HL-60 (cell line): ENCODE data around the gene ZNF28.
A peak's percentile ranks its signal among the peaks of the same experiment; 100 is the strongest.
"Not testable (repeated sequence)": the region's sequence is repeated elsewhere in the genome, so short reads cannot be mapped to it uniquely, and the experiment has no call there.

Experiments
- DNase-seq, 2 experiments: peaks; one replicate each; pipeline ENCODE4 v3.0.0-alpha.2; 2010 to 2020; ENCODE audit warnings: low read depth in 1 of 2, low spot score in 1 of 2
- H3K27ac ChIP-seq: fragments of 250-450 bp; sonication (Bioruptor Pico); replicated peaks from 2 replicates; pipeline ENCODE4 v1.5.1; 2020; ENCODE audit warnings: mild to moderate bottlenecking, moderate library complexity
- H3K27me3 ChIP-seq: fragments of 250-450 bp; sonication (Bioruptor Pico); 2 replicates; pipeline ENCODE4 v1.5.1; 2021; ENCODE audit warnings: mild to moderate bottlenecking, moderate library complexity; ENCODE audit not compliant: insufficient read depth, poor library complexity, severe bottlenecking
- H3K4me3 ChIP-seq: replicated peaks from 2 replicates; pipeline ENCODE4 v1.5.1; 2011; ENCODE audit warnings: mild to moderate bottlenecking, control low read depth, low read length; ENCODE audit not compliant: insufficient read depth
- GABPA ChIP-seq: IDR thresholded peaks from 2 replicates; pipeline ENCODE4 v1.6.1; 2012; ENCODE audit warnings: low read depth
- POLR2AphosphoS5 ChIP-seq: IDR thresholded peaks from 2 replicates; pipeline ENCODE4 v1.6.1; 2012; ENCODE audit warnings: low read depth
- SPI1 ChIP-seq: IDR thresholded peaks from 2 replicates; pipeline ENCODE4 v1.6.1; 2012; ENCODE audit warnings: low read depth, mild to moderate bottlenecking, borderline replicate concordance
- TF ChIP-seq, protein P1 (sequence below): IDR thresholded peaks from 2 replicates; pipeline ENCODE4 v1.6.1; 2012; ENCODE audit warnings: low read depth; ENCODE audit not compliant: insufficient replicate concordance
- TF ChIP-seq, protein P2 (sequence below): IDR thresholded peaks from one replicate; pipeline ENCODE4 v1.5.1; 2011; ENCODE audit warnings: low read length, control low read depth, inconsistent platforms; ENCODE audit not compliant: insufficient read depth

ZNF28 gene

DNA sequence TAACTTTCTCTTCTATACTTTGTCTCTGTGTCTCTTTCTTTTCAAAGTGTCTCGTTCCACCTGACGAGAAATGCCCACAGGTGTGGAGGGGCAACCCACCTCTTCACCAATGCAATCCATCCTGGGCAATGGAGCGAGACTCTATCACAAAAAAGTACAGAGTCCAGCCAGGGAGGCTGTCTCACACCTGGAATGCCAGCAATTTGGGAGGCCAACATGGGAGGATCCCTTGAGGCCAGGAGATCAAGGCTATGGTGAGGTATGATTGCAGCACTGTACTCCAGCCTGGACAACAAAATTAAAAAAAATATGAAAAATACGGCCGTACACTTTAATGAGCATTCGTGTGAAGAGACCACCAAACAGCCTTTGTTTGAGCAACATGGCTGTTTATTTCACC lies 32.0 kb downstream of the ZNF28 start:
- no peak for TF ChIP-seq SPI1
- TF ChIP-seq, protein P1, sequence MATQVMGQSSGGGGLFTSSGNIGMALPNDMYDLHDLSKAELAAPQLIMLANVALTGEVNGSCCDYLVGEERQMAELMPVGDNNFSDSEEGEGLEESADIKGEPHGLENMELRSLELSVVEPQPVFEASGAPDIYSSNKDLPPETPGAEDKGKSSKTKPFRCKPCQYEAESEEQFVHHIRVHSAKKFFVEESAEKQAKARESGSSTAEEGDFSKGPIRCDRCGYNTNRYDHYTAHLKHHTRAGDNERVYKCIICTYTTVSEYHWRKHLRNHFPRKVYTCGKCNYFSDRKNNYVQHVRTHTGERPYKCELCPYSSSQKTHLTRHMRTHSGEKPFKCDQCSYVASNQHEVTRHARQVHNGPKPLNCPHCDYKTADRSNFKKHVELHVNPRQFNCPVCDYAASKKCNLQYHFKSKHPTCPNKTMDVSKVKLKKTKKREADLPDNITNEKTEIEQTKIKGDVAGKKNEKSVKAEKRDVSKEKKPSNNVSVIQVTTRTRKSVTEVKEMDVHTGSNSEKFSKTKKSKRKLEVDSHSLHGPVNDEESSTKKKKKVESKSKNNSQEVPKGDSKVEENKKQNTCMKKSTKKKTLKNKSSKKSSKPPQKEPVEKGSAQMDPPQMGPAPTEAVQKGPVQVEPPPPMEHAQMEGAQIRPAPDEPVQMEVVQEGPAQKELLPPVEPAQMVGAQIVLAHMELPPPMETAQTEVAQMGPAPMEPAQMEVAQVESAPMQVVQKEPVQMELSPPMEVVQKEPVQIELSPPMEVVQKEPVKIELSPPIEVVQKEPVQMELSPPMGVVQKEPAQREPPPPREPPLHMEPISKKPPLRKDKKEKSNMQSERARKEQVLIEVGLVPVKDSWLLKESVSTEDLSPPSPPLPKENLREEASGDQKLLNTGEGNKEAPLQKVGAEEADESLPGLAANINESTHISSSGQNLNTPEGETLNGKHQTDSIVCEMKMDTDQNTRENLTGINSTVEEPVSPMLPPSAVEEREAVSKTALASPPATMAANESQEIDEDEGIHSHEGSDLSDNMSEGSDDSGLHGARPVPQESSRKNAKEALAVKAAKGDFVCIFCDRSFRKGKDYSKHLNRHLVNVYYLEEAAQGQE, result no peak
- TF ChIP-seq, protein P2, sequence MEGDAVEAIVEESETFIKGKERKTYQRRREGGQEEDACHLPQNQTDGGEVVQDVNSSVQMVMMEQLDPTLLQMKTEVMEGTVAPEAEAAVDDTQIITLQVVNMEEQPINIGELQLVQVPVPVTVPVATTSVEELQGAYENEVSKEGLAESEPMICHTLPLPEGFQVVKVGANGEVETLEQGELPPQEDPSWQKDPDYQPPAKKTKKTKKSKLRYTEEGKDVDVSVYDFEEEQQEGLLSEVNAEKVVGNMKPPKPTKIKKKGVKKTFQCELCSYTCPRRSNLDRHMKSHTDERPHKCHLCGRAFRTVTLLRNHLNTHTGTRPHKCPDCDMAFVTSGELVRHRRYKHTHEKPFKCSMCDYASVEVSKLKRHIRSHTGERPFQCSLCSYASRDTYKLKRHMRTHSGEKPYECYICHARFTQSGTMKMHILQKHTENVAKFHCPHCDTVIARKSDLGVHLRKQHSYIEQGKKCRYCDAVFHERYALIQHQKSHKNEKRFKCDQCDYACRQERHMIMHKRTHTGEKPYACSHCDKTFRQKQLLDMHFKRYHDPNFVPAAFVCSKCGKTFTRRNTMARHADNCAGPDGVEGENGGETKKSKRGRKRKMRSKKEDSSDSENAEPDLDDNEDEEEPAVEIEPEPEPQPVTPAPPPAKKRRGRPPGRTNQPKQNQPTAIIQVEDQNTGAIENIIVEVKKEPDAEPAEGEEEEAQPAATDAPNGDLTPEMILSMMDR, result no peak
- TF ChIP-seq POLR2AphosphoS5, result no peak
- no peak for TF ChIP-seq GABPA
- Histone ChIP-seq H3K4me3 (no peak overlapping the region), H3K27ac (no peak overlapping the region), H3K27me3 (no peaks in the 10 kb centered on the region)
- no peak for DNase-seq

DNA sequence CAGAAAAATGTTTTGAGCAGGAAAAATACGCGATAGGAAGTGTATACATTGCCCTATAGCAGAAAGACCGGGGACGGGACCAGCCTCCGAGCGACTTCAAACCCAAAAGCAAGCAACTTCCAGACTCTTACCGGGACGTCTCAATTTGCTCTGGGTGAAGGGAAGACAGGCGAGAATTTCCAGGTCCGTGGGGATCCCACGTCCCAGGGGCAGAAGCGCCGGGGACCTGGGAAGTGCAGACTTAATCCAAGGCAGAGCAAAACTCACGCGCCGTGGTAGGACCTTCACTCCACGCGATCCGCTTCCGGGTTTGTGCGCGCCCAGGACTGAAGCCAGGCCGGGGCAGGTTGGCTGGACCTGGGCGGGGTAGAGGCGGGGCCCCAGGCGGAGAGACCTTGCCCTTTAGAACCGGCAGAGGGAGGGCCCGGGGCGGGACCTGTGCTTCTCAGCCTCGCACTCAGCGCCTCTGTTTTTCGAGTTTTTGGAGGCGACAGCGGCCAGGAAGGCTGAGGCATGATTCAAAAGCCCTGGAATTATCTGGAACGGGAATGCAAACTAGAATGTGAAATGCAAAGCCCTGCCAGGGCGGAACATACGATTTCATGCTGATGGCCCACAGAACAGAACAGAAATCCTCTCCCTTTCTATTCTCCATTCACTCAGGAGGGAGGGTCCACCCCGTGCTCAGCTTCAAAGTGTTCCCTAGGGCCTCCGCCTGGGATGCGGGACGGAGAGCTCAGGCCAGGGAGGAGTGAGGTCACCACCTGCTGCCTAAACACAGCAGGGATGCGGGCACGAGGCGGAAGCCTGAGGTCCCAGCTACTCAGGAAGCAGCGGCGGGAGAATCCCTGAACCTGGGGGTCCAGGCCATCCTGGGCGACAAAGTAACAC lies 34.7 kb downstream of the ZNF28 start, which contains the start of gene ZNF600:
ZNF600 (minus strand) TSS at position 328 of the 891 bp plus-strand sequence. CDS start 7,903 bp downstream, outside the sequence.
- TF ChIP-seq POLR2AphosphoS5, result 0 out of 2 replicates have a peak, but pooled peaks have one; percentile 30
- peak within 1 kb of the TSS; percentile 58 for H3K27ac ChIP-seq

DNA sequence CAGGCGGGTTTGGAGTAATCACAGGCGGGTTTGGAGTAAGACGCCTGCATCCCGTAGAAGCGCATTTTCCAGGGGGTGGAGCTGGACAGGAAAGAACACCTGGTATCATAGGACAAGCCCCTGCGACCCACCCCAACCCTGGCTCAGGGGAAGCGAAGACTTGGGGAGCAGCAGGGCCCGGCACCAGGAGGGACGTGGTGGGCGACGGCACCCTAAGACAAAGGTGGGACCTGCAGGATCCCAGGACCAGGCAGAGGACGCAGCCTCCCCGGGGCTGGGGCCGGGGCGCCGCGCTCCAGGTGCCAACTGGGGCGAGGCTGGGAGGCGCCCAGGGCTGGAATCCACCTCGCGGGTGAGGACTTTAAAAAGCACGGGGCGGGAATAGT lies 35.4 kb downstream of the ZNF28 start:
- H3K27ac ChIP-seq, result peak overlapping the region; percentile 58
- TF ChIP-seq, protein P2, result no peak
- TF ChIP-seq, protein P1, result no peak
- TF ChIP-seq POLR2AphosphoS5, result no peak
- no peak for TF ChIP-seq GABPA
- no peak for TF ChIP-seq SPI1
- no peak for DNase-seq

More for the DNA sequence above, 34.7 kb downstream of the ZNF28 start, which contains the start of gene ZNF600:
- H3K27me3 ChIP-seq, result not testable (repeated sequence)
- peak within 1 kb of the TSS; percentile 52 for H3K4me3 ChIP-seq
- peak; percentile 57 to 84 for DNase-seq

DNA sequence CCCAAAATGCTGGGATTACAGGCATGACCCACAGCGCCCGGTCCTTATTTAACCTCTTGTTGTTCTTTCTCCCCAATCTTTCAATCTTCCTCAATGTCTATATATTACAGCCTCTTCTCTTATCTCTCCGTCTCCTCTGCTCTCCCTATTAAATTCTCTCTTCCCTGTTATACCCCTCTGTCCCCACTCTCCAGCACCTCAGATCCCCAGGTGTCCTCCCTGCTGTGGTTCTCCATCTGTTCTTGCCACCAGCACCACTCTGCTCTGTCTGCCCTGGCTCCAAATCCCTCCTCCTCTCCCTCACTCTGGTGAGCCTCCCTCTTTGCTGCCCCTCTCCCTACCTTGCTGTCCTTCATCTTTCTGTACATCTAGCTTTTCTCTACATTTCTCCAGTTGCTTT lies 35.9 kb downstream of the ZNF28 start:
- no peak for DNase-seq
- no peak overlapping the region for H3K27ac ChIP-seq
- H3K27me3 ChIP-seq, result no peaks in the 10 kb centered on the region
- TF ChIP-seq POLR2AphosphoS5, result no peak
- TF ChIP-seq, protein P2, result no peak
- TF ChIP-seq GABPA, result no peak
- TF ChIP-seq, protein P1, result no peak
- TF ChIP-seq SPI1, result no peak
- H3K4me3 ChIP-seq, result no peak overlapping the region

More for the DNA sequence above, 35.4 kb downstream of the ZNF28 start:
- no peaks in the 10 kb centered on the region for H3K27me3 ChIP-seq
- peak overlapping the region; percentile 52 for H3K4me3 ChIP-seq

DNA sequence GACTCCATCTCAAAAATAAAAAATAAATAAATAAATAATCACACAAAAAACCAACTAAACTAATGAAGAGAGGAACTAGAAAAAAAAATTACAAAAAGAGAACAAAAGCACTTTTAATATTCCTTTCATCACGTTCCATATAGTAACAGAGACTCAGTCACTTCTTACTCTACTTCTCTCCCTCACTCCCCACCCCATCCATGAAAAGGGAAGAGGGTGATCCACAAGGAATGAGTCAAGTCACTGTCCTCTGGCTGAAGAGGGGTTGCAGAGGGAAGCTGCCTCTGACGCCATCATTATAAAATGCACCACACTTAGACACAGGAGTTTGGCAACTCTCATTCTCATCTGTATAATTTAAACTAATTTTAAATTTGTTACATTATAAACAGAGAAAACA lies 38.6 kb downstream of the ZNF28 start:
- not testable (repeated sequence) for DNase-seq, H3K27ac ChIP-seq, H3K4me3 ChIP-seq, H3K27me3 ChIP-seq
